ENCODE results near the gene CRBN. TPM values are rescaled to one million over a fixed set of nuclear protein-coding genes. Genes with fewer than 3 reads are reported as not detected.

The CRBN gene
- polyA plus RNA-seq, 1 of the 3 experiments (the other 2 are of a cell fraction), result 17.5 TPM

- Histone ChIP-seq H4K20me1 (ENCODE audit: insufficient read depth) (no peaks in the 10 kb centered on the region), H3K4me1 (ENCODE audit: control insufficient read depth in 1 of 2, insufficient read depth in 2 of 2, low read depth in 1 of 2, low read length in 1 of 2) (no peaks in the 10 kb centered on the region; a peak in 1 of 4 replicates), H3K79me2 (ENCODE audit: insufficient read depth) (no peaks in the 10 kb centered on the region), H3F3A (replicated peaks; ENCODE audit: insufficient read depth) (peaks cover 35% of the 10 kb centered on the region), H3K9me3 (no peaks in the 10 kb centered on the region), H3K4me3 (ENCODE audit: low read depth in 2 of 2, low read length in 1 of 2) (no peak overlapping the region), H3K9ac (no peak overlapping the region), H3K4me2 (no peak overlapping the region), H3K27ac (ENCODE audit: low read depth in 2 of 2, low read length in 1 of 2) (no peak overlapping the region), H3K36me3 (replicated peaks in 1 of 2; ENCODE audit: control insufficient read depth in 1 of 2, insufficient read depth in 2 of 2, low read length in 1 of 2) (peaks cover 80 to 98% of the 10 kb centered on the region in 2 experiments), H3K27me3 (ENCODE audit: insufficient read depth) (no peaks in the 10 kb centered on the region), H3K9me2 (no peaks in the 10 kb centered on the region), H2AFZ (ENCODE audit: low read depth) (no peak overlapping the region)
- WGBS (ENCODE audit: low lambda C conversion rate), result 78% methylated on average over 1 of the region's 1 CpG
- ChIA-PET CTCF (no interaction called here), POLR2A (no interaction called here)
- DNase-seq, result no peak
- TF ChIP-seq YY1 (IDR thresholded peaks at IDR 0.05; ENCODE audit: low read depth), result no peak
- TF ChIP-seq, protein P1, sequence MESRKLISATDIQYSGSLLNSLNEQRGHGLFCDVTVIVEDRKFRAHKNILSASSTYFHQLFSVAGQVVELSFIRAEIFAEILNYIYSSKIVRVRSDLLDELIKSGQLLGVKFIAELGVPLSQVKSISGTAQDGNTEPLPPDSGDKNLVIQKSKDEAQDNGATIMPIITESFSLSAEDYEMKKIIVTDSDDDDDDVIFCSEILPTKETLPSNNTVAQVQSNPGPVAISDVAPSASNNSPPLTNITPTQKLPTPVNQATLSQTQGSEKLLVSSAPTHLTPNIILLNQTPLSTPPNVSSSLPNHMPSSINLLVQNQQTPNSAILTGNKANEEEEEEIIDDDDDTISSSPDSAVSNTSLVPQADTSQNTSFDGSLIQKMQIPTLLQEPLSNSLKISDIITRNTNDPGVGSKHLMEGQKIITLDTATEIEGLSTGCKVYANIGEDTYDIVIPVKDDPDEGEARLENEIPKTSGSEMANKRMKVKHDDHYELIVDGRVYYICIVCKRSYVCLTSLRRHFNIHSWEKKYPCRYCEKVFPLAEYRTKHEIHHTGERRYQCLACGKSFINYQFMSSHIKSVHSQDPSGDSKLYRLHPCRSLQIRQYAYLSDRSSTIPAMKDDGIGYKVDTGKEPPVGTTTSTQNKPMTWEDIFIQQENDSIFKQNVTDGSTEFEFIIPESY (IDR thresholded peaks at IDR 0.05; ENCODE audit: borderline replicate concordance, low read depth), result no peak
- no peak for TF ChIP-seq MEF2A (IDR thresholded peaks at IDR 0.05; ENCODE audit: borderline replicate concordance, low read depth)
- no peak for TF ChIP-seq GATA2 (CRISPR knock-in tag; IDR thresholded peaks at IDR 0.05)
- no peak for TF ChIP-seq FOXJ3 (CRISPR knock-in tag; IDR thresholded peaks at IDR 0.05)
Observed at GRCh38 chr3:3151513-3151912, 28.0 kb downstream of the CRBN start.

GRCh38 chr3:3149560-3149959, 29.9 kb downstream of the CRBN start:
- WGBS (ENCODE audit: low lambda C conversion rate), result 88% methylated on average over 1 of the region's 1 CpG
- H3K9ac ChIP-seq, result no peak overlapping the region
- no peak overlapping the region for H3K4me3 ChIP-seq (ENCODE audit: low read depth in 2 of 2, low read length in 1 of 2)
- TF ChIP-seq FOXM1 (IDR thresholded peaks at IDR 0.05; ENCODE audit: low read depth) (no peak), MAX (IDR thresholded peaks at IDR 0.05; ENCODE audit: low read depth) (no peak), SMC3 (IDR thresholded peaks at IDR 0.05; ENCODE audit: low read depth, low read length) (no peak), RCOR1 (IDR thresholded peaks at IDR 0.05; ENCODE audit: low read length) (no peak), YY1 (IDR thresholded peaks at IDR 0.05; ENCODE audit: low read depth) (no peak)
- TF ChIP-seq, protein P1 (IDR thresholded peaks at IDR 0.05; ENCODE audit: borderline replicate concordance, low read depth), result no peak
- H4K20me1 ChIP-seq (ENCODE audit: insufficient read depth), result no peaks in the 10 kb centered on the region
- H3K36me3 ChIP-seq (replicated peaks in 1 of 2; ENCODE audit: control insufficient read depth in 1 of 2, insufficient read depth in 2 of 2, low read length in 1 of 2), result peaks cover 78 to 97% of the 10 kb centered on the region in 2 experiments
- no peaks in the 10 kb centered on the region; a peak in 1 of 4 replicates for H3K4me1 ChIP-seq (ENCODE audit: control insufficient read depth in 1 of 2, insufficient read depth in 2 of 2, low read depth in 1 of 2, low read length in 1 of 2)
- CTCF ChIA-PET, result no interaction called here
- H3K4me2 ChIP-seq, result no peak overlapping the region
- H2AFZ ChIP-seq (ENCODE audit: low read depth), result no peak overlapping the region
- peaks cover 35% of the 10 kb centered on the region for H3F3A ChIP-seq (replicated peaks; ENCODE audit: insufficient read depth)
- no peaks in the 10 kb centered on the region for H3K9me3 ChIP-seq
- H3K27ac ChIP-seq (ENCODE audit: low read depth in 2 of 2, low read length in 1 of 2), result no peak overlapping the region
- DNase-seq, result no peak
- POLR2A ChIA-PET, result no interaction called here
- no peaks in the 10 kb centered on the region for H3K9me2 ChIP-seq
- no peaks in the 10 kb centered on the region for H3K79me2 ChIP-seq (ENCODE audit: insufficient read depth)
- no peaks in the 10 kb centered on the region for H3K27me3 ChIP-seq (ENCODE audit: insufficient read depth)
